GM21576 (cell line): ENCODE measurements around the gene NEK6.

ENCODE experiments used
- ATAC-seq: cut with Tn5 transposase; IDR thresholded peaks from one replicate; pipeline ENCODE4 v1.9.1; 2021; ENCODE audit warnings: mild to moderate bottlenecking, moderate library complexity; ENCODE audit not compliant: unreplicated experiment

Gene NEK6

DNA sequence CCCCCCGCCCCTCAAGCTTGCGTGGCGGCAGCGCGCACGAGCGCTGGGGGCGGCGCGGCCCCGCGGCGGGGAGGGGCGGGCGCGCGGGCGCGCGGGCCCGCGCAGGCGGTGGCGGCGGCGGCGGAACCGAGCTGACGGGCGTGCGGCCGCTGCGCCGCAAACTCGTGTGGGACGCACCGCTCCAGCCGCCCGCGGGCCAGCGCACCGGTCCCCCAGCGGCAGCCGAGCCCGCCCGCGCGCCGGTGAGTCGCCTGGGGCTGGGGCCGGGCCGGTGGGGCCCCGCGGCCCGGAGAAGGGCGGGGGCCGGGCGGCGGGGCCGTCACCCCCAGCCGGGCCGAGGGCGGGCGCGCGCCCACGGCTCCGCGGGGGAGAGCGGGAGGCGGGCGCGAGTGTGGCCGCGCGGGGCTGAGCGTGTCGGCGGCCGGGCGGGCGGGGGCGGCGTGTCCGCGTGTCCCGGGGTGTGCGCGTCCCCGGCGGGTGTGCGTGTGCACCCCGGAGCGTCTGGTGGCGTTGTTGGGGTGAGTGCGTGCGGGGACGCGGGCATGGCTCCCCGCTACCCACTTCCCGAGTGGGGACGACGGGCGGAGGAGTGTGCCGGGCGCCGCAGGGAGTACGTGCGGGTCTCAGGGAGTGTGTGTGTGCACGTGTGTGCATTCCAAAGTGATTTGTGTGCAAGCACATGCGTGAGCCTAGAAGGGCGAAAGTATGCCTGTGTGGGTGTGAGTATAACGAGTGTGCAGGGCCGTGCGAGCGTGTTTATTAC is at the start of gene NEK6:
Gene NEK6, plus strand, starts transcription at position 106 of the 763 bp plus-strand sequence. CDS start 44,016 bp downstream, outside the sequence.
- no peak for ATAC-seq

DNA sequence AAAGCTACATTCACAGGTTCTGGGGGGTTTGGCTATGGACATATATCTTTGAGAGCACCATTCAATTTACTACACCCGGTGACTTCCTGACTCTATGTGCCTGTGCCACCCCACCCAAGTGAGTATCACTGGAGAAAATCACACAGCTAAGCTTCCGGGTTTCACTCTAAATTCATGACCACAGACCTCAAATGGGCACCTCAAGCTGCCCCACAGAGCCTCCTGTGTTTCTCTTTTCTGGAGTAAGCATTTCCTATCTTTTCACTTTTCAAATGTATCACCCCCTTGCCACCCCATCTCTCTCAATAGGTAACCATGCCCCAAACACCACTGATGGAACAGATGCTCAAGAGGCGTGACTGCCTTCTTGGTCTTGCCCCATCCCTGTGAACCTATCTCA is 49.2 kb upstream of the NEK6 start:
- ATAC-seq, result no peak

DNA sequence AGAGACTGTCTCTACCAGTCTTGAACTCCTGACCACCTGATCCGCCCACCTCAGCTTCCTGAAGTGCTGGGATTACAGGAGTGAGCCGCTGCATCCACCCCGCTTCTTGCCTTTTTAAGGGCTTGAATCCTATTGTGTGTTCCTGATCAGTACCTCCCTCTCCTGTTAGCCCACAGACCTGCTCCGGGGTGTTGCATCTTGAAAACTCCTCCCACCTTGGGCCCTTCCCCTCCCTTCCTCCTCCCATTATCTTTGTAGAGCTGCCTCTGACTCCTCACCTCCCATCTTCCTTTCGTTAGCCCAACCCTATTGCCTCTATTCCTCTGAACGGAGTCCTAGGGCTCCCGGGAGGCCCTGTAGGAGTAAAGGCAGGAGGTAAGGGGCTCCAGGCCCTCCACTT is 48.5 kb upstream of the NEK6 start:
- ATAC-seq, result no peak

DNA sequence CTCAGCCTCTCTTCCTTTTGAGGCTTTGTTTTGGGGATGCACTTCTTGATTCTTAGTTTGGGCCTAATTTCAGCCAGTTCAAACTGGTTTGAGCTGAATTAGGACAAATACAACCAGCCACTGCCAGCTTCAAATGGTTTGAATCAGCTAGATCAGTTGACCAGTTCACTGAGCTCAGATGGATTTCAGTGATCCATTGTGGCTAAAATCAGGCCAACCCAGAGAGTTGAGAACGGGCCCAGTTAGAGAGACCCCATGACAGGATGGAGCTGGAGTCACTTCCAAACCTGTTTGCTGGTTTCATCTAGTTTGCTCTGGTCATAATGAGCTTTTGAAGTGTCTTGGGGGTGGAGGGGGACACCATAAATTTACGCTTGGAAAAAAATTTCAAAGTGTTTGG is 48.0 kb upstream of the NEK6 start:
- no peak for ATAC-seq

DNA sequence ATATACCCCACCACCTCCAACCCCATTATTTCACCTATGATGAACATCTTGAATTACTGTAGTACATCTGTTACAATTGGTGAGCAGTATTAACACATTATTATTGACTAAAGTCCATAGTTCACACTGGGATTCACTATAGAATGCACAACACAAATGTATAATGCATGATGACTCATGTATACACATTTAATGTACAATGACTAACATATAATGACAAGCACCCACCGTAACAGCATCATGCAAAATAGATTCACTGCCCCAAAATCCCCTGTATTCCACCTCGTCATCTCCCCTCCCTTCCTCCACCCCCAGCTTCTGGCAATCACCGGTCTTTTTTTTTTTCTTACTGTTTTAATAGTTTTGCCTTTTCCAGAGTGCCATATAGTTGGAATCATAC is 47.1 kb upstream of the NEK6 start:
- ATAC-seq, result no peak

DNA sequence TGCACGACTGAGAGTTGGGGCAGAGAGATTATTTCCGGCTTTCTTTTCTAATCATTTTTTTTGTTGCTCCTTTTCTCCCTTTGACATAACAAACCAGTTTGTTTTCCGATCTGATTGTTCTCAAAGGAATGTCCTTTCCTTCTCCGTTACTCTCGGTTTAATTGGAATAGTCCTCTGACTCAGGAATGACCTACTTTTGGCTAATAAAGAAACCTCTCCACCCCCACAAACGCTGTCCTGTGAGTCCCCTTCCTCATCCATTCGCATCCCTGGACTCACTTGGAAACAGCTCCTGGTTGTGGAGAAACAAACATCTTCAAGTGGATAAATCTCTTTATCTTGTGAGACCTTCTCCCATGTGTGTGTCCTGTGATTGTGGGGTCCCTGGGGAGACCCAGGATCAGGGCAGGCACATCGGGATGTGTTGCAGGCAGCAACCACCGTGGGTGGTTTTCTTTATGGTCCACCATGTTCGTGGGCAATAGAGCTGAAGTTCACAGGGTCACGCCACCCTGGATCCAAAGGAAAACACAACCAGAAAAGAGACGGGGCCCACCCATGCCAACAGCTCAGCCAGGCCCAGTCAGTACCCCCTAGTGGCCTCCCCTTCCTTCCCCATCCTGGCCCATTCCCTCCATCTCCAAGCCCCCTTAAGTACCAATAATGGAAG is 45.2 kb upstream of the NEK6 start:
- no peak for ATAC-seq

DNA sequence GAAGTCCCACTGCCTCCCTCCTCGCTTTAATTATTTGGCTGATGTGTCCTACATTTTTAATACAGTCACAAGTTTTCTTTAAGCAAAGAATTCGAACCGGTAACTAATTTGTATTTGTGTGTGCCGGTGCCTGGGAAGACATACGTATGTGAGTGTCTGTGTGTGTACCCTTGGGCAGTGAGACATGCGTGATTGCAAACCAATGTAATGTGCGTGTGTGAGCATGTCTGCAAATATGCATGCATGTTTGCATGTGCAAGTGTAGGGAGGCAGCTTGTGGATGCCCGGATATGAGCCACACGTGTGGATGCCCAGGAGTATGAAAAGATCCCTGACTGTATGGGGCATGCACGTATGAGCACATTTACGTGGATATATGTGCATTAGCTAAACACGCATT is 44.4 kb upstream of the NEK6 start:
- ATAC-seq, result no peak

DNA sequence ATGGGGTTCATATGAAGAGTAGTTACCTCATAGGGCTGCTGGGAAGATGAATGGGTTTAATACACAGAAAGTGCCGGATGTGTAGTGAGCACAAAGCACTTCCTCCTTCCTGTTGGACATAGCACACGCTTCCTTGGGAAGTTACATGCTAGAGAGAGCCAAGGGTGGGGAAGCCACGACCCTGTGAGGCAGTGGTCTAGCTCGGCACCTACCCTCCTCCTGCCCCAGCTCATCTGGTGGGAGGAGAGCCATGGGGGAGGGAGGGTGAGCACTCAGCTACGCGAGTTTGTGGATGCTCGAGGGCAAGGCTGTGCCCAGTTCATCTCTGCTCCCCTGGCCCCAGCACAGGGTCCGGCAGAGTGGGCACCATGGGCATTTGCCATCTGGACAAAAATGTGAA is 43.6 kb upstream of the NEK6 start:
- ATAC-seq, result no peak

DNA sequence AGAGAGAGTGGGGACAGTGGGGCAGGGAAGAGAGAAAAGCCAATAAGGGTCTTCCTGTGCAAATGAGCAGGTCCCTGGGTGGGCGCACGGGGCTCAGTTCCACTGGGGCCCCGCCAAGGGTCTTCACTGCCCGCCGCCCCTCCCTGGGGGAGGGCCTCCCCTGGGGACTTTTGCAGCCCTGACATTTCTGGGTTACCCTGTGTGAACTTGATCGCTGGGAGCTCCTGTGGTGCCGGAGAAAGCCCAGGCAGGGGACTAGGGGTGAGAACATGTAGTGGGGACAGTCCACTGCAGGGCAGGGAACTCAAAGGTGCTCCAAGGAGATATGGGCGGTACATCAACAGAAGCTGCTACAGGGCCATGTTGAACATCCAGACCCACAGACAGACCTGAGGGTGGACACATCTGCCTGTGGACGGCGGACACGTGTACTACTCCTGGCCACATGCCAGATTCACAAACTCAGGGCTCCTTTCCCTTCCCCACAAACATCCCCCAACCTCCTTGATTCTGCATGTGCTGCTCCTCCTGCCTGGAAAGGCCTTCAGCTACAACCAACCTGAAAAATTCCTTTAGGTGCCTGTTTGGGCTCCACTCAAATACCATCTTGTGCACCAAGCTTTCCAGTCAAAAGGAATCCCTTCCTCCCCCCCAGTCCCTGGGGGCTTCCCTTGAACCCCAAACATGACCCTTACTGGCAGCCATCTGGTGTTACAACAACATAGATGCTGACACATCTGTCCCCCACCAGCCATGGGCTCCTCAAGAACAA is 43.0 kb upstream of the NEK6 start:
- ATAC-seq, result no peak

DNA sequence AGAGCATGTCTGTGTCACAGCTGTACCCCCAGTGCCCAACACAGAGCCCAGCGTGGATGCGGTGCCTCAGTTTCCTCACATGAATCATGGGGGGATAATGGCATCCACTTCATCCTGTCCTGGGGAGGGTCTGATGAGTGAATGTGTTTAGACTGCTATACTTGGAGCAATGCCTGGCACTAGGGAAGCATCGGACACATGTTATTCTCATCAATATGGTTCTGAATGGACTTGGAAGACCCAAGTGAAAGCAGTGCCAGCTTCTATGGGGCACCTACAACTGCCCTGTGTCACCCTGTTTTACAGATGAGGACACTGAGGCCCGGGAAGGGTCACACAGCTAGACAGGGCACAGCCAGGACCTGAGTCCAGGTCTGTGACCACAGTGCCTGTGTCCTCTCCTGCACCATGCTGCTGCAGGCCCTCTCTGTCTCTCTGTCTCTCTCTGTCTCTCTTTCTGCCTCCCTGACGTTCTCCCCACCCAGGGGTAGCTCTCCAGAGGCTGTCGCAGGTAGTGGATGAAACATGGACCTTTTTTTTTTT is 42.3 kb upstream of the NEK6 start:
- ATAC-seq, result no peak

DNA sequence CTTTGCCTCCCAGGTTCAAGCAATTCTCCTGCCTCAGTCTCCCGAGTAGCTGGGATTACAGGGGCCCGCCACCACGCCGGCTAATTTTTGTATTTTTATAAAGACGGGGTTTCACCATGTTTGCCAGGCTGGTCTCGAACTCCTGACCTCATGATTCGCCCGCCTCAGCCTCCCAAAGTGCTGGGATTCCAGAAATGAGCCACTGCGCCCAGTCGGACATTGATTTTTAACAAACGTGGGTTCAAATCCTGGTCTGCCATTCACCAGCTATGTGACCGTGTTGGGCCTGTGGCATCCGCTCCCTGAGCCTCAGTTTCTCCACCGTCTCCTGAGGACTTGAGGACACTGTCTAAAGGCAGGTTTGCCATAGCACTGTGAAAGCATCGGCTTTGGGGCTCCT is 41.8 kb upstream of the NEK6 start:
- no peak for ATAC-seq

DNA sequence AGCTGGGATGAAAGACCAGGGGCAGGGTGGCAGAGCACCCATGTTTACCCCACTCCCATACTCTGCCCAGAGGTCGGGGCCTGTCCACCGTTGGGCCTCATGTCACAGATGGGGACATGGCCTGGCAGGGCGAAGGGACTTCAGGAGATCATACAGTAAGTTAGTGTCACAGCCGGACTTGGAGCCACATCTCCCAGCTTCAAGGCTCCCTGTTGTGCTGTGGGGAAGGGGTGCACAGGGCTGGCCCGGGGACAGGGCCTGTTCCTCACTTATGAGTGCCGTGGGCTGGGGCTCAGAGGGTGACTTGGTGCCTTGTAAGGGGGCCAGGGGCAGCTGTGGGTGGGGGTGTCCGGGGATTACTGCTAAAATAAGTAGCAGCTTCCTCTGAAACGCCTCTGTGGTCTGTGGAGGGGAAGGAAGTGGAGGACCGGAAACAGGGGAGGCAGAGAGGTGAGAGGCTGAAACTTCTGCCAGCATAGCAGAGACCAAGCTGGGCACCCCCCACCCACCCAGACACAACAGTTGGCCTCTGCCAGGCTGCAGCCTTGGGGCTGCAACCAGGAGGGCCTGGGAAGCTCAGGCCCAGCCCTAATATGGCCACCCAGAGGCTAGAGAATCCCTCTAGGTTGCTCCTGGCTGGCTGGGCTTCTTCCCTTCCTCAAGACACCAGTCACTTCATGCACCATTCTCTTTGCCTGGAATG is 41.1 kb upstream of the NEK6 start:
- ATAC-seq, result peak; percentile 30

DNA sequence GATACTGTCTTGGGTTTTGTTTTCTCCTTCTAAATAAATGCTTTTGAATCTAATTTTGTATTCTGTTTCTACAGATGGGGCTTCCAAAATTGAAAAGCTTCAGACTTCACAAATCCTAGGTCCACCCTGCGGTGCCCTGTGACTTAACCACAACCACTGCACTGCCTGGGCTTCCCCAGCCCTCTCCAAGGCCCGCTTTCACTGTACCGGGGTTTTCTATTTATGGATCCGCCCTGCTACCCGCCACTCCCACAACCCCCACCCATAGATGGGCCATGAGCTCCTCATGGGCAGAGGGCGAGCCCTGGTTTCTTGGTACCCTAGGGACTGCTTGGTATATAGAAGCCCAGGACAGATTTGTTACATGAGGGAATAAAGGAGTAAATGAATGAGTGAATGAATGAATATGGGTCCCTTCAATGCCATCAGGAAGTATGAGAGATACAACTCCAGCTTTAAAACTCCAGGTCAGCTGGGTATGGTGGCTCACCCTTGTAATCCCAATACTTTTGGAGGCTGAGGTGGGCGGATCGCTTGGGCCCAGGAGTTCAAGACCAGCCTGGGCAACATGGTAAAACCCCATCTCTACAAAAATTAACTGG is 39.8 kb upstream of the NEK6 start:
- ATAC-seq, result no peak

DNA sequence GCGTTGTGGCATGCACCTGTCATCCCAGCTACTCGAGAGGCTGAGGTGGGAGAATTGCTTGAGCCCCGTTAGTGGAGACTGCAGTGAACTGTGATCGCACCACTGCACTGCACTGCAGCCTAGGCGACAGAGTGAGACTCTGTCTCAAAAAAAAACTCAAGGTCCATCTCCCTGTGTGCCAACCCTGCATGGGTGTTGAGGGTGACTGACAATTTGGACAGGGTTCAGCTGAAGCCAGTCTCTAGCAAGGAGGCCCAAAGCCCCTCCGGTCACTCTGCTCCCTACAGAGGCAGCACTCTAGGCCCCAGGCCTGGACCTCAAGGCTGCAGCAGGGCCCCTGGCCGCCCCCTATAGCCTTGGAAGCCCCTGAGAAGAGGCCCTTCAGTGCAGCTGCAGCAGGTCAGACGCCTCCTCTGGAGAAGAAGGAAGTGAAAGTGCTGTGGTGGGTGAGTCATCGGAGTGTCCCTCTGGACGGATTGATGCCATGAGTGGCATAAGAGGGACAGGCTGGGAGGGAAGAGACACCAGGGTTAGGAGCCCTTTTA is 39.2 kb upstream of the NEK6 start:
- peak; percentile 56 for ATAC-seq

DNA sequence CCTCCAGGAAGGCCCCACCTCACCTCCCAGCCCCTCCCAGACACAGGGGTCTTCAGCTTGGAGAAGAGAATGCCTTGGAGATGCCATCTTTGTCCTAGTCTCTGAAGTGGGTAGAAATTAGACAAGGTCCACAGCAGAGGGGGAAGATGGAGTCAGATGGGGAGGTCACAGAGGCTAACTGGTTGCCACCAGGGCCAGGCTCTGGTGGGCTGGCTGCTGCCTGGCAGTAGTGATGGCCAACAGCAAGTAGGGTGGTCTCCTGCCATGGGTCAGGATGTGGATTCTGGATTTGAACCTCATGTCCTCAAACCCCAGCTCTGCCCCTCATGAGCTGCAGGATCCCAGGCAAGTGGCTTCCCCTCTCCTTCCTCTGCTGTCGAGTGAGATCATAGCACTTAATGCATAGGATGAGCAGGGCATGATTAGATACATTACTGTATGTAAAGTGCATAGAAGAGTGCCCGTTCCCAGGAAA is 38.7 kb upstream of the NEK6 start:
- peak; percentile 20 for ATAC-seq

DNA sequence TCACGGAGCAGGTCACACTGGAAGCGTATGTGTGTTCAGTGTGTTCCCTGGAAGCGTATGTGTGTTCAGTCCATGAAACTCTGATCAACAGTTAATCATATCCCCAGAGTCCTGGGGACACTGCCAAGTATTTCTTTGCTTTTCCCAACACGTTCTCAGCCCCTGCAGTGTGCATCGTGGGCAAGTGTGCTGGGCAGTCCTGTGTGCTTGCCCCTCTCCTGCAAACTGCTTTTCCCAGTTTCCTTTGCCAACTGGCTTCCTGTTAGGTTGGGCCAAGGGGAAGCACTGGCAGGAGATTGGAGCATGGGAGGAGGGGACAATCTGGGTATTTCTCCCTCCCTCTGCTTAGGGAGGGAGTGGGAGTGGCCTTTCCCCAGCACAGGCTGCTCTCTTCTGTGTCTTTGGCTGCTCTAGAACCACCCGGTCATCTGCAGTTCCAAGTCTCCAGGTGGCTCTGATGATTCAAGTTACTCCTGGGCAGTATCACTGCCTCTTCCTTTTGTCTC is 36.8 kb upstream of the NEK6 start:
- no peak for ATAC-seq

DNA sequence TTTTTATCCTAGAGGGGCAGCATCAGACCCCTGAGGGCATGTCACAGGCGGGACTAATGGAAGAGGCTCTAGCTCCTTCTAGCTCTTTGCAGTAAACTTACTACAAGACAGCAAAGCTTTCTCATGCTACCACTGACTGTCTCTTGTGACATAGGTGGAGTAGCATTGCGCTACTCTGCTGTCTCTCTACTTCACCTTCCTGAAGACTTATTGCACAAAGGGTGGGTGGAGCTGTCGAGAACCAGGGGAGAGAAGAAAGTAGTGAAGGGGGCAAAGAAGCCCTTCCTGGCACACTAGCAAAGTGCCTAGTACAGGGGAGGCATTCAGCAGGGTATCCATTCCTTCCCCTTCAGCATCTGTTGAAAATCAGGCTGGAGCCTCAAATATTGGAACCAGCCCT is 36.1 kb upstream of the NEK6 start:
- ATAC-seq, result no peak

DNA sequence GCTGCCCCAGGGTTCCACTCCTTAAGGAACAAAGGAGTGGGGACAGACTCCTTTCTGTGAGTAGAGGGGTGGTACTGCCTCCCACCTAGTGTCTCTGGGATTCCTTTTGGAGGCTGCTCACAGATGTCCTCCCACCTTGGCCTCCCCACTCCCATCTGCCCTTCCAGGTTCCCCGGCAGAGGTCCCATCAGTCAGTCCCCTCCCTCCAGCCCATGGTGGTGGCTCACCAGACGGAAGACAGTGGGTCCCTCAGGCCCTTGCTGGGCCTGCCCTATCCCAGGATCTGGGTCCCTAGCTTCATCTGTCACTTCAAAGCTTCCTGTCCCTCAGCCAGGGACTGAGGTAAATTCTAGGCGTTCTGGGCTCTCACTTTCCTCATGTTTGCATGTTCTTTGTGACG is 35.6 kb upstream of the NEK6 start:
- no peak for ATAC-seq

DNA sequence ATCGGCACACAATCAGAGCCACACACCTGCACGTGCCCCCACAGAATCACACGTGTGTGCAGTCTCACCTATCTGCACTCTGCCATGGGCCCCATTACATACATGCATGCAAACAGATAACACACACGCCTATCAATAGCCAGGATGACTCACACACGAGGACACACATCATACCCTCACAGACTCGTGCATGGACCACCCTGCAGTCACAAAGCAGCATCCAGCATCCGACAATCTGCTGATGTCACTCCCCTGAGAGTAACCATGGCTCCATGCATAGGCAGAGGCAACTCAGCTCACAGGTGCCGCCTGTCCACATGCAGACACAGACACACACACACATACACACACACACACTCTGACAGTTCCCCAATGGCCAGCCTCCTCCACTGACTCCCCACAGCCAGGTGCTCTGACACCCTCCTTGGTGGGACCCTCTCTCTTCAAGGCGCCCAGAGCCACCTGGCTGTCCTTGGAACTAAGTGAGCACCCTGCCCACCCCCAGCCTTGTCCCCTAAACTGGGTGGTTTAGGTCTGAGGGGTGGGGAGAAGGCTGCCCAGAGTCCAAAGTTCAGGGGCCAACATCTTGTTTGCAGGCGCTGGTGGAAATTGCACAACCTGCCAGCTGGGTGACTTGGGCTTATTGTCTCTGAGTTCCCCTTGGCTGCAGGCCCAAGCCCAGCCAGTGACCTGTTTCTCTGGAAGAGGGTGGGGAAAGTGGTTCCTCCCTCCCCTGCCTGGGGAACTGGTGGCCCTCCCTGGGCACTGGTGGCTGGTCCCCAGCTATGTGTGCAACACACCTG is 34.6 kb upstream of the NEK6 start:
- ATAC-seq, result no peak
